Measurements from ENCODE around the gene NRDE2.

The NRDE2 gene

DNA sequence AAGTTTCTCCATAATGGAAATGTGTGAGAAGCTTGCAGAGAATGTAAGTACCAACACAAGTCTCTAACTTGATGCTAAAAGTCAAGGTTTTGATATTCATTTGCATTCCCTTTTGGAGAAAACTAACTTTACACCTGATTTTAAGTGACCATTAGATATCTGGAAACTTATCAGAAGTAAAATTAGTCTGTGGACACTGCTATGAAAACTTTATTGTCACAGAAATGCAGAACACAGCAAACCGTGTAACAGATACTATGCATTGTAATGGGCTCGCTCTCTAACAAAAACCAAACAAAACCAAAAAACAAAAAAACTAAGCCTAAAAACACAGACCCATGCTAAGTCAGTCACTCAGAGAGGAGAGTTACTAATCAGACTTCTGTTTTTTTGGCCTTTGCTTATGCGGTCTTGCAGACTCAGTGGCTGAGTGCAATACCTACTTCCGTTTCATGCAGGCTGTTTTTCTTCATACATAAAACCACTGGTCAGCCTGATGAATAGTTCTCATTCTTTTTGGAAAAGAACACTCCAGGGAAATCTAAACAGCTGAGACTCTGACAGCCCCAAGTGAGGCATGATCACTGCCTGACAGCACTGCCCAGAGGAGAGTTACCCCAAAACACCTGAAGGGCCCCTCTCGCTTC is 35.7 kb downstream of the NRDE2 start:
- peaks cover 55% of the 10 kb centered on the region for H3K36me3 Mint-ChIP-seq (ENCODE audit: low read depth)
- H3K4me1 Mint-ChIP-seq (ENCODE audit: low read depth), result peaks cover 8% of the 10 kb centered on the region
- no peak overlapping the region for H3K27ac Mint-ChIP-seq

DNA sequence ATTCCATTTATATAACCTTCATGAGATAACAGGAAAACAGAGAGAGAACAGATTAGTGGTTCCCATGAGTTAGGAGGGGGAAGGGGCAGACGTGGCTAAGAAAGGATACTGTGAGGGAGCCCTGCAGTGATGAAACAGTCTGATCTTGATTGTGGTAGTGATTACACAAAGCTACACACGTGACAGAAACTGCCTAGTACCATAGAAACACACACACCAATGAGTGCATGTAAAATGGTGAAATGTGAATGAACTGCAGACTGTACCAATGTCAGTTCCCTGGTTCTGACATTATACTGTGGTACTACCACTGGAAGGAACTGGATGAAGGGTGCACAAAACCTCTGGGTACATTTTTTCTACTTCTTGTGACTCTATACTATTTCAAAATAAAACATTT is 36.9 kb downstream of the NRDE2 start:
- Mint-ChIP-seq H3K27ac (no peak overlapping the region), H3K4me1 (ENCODE audit: low read depth) (no peaks in the 10 kb centered on the region), H3K36me3 (ENCODE audit: low read depth) (peaks cover 52% of the 10 kb centered on the region), H3K27me3 (no peaks in the 10 kb centered on the region), H3K4me3 (no peak overlapping the region), H3K9me3 (no peaks in the 10 kb centered on the region)

More for the DNA sequence above, 35.7 kb downstream of the NRDE2 start:
- no peaks in the 10 kb centered on the region for H3K27me3 Mint-ChIP-seq
- no peak overlapping the region for H3K4me3 Mint-ChIP-seq
- H3K9me3 Mint-ChIP-seq, result no peaks in the 10 kb centered on the region

DNA sequence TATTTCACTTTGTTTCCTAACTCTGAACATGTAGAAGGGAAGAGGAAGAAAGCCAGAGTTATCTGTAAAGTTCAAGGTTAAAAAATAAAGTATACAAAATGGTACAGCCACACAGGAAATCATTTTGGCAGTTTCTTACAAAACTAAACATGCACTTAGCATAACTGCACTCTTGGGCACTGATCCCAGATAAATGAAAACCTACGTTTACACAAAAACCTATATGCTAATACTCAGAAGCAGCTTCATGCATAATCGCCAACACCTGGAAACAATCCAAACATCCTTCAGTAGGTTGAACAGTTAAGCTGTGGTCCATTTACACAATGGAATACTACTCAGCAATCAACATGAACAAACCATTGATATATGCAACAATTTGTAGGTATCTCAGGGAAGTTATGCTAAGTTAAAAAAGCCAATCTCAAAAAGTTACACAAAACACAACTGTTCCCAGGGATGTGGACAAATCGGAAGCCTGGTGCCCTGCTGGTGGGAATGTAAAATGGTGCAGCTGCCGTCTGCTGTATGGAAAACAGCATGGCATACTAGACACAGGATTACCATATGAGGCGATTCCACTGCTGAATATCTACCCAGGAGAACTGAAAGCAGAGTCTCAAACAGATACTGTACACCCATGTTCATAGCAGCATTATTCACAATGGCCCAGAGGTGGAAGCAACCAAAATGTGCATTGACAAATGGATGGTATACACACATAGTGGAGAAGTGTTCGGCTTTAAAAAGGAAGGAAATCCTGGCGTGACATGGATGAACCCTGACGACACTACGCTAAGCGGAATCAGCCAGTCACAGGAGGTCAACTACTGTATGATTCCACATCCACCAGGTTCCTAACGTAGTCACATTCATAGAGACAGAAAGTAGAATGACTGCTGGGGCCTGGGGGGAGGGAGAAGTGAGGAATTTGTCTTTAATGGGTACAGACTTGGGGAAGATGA is 37.7 kb downstream of the NRDE2 start:
- Mint-ChIP-seq H3K4me1 (ENCODE audit: low read depth) (no peaks in the 10 kb centered on the region), H3K9me3 (no peaks in the 10 kb centered on the region), H3K4me3 (no peak overlapping the region), H3K27ac (no peak overlapping the region), H3K36me3 (ENCODE audit: low read depth) (peaks cover 60% of the 10 kb centered on the region), H3K27me3 (no peaks in the 10 kb centered on the region)

DNA sequence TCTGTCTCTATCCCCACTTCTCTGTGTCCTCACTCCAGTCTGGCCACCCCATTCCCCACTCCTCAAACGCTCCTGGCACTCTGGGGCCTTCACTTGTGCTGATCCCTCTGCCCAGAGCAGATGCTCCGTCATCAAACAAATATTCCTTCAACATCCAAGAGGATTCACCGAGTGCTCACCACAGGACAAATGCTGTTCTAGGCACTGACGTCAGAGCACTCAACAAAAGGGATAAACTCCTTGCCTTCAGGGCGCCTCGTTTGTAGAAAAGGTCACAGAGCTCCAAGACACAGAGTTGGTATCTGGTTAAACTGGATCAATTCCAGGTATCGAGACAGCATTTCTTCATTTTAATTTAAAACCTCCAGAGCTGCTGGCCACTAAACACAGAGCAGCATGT is 40.0 kb downstream of the NRDE2 start:
- H3K27me3 Mint-ChIP-seq, result no peaks in the 10 kb centered on the region
- no peak overlapping the region for H3K27ac Mint-ChIP-seq
- no peak overlapping the region for H3K4me3 Mint-ChIP-seq
- no peaks in the 10 kb centered on the region for H3K9me3 Mint-ChIP-seq
- H3K36me3 Mint-ChIP-seq (ENCODE audit: low read depth), result peaks cover 62% of the 10 kb centered on the region
- no peaks in the 10 kb centered on the region for H3K4me1 Mint-ChIP-seq (ENCODE audit: low read depth)

DNA sequence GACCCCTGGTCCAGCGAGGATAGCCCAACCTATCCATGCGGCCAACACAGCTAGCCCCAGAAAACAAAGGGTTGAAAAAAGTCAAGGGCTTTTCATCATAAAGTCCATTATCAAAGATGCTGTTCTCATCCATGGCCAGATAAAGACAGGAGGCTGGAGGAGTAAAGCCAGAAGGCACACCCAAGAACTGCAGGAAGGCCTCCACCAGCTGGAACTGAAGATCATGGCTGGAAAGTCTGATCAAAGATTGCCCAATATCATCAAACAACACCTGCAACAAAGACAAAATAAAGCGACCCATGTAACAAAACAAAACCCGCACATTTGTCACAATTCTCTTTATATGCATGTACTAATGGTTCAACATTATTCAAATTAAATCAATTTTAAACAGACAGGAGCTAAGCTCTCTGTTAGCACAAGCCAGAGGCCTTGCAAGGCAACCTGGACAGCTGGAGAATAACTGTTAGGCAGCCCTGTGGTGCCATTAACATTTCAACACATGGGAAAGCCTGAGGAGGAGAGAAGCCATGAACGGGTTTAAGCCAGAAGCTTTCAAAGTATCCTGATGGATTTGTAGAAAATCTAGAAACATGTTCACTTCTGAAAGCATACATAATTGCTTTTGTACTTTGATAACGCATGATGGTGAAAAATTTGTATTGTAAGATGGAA is 41.3 kb downstream of the NRDE2 start:
- Mint-ChIP-seq H3K27me3 (no peaks in the 10 kb centered on the region), H3K9me3 (no peaks in the 10 kb centered on the region), H3K27ac (no peak overlapping the region), H3K4me3 (no peak overlapping the region), H3K36me3 (ENCODE audit: low read depth) (peaks cover 62% of the 10 kb centered on the region), H3K4me1 (ENCODE audit: low read depth) (no peaks in the 10 kb centered on the region)

DNA sequence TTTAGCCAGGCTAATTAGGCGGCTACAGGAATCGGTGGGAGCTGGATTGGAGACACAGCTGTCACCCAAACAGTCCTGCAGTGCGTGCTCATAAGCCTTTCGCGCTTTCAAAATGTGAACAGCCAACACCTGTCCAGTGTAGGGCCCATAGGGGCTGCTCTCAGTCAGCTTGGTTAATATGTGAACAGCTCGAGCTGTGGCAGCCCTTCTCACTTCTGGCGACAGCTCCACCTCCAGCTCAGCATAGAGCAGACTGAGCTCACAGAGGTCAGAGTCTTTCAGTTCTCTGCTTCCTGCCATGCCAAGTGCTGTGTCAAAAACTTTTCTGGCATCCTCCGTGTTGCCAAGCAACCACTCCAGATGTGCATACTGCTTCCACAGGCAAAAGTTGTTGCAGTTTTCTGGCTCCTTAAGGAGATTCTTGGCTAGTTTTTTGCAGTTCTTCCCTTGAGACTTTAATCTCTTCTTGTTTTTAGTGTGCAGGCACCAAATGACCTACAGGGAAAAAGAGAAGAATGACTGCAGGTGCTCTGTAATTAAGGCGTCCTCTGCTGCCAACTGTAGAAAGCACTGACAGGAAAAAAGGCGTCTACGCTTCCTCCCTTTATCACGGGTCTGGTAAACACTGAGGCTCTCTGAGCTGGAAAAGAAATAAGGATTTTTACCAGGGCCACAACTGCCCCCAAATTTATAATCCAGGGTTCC is 42.9 kb downstream of the NRDE2 start:
- Mint-ChIP-seq H3K36me3 (ENCODE audit: low read depth) (peaks cover 55% of the 10 kb centered on the region), H3K4me1 (ENCODE audit: low read depth) (no peaks in the 10 kb centered on the region), H3K27me3 (no peaks in the 10 kb centered on the region), H3K27ac (no peak overlapping the region), H3K9me3 (no peaks in the 10 kb centered on the region), H3K4me3 (no peak overlapping the region)

DNA sequence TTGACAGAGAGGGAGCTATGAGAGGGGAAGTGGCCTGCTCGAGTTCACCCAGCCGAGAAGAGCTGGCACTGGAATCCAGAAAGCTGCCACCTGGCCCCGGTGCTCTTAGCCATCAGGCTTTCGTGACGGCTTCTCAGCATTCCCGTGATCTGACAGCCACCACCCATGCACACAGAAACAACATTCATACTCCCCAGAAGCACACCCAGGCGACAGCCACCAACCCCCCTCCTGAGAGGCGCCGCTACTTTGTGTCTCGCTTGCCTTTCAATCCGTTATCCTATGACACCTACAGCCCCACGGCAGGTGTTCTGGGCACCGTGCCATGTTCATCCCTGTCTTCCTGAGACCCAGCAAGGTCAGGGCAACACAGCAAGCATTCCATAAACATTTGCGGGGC is 44.0 kb downstream of the NRDE2 start:
- Mint-ChIP-seq H3K27ac (no peak overlapping the region), H3K36me3 (ENCODE audit: low read depth) (peaks cover 54% of the 10 kb centered on the region), H3K4me3 (no peak overlapping the region), H3K27me3 (no peaks in the 10 kb centered on the region), H3K9me3 (no peaks in the 10 kb centered on the region), H3K4me1 (ENCODE audit: low read depth) (no peaks in the 10 kb centered on the region)

DNA sequence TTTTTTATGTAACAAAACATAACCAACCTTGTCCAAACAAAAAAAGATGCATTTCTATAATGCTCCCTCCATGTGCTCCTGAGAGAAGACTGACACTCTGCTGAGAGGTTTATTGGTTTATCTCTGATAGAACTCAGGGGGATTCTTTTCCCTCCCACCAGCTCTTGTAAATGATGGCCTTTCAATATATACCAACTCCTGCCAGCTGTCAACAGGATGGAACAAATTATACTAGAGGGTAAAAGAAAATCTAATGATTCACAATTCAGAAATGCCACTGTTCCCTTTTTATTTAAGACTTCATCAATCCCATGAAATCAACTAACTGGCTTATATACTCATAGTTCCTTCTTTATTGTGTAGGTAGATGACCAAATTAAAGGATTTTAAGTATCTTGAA is 50.0 kb downstream of the NRDE2 start:
- Mint-ChIP-seq H3K27ac (peak overlapping the region; percentile 21), H3K4me3 (no peak overlapping the region), H3K9me3 (no peaks in the 10 kb centered on the region), H3K36me3 (ENCODE audit: low read depth) (peaks cover 39% of the 10 kb centered on the region), H3K27me3 (no peaks in the 10 kb centered on the region), H3K4me1 (ENCODE audit: low read depth) (no peaks in the 10 kb centered on the region)

DNA sequence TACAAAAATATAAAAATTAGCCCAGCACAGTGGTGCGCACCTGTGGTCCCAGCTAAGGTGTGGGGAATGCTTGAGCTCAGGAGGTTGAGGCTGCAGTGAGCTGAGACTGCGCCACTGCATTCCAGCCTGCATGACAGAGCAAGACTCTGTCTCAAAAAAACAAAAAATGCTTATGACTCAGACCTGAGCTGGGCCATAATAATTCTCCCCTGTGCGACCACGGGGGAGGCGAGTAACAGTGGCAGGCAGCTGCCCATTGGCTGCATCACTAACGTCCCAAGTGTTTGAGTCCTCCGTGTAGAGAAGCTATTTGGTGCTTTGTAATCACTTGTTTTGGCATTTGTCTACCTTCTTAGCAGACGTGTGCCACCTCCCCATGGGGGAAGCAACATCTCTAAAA is 50.5 kb downstream of the NRDE2 start:
- no peak overlapping the region for H3K27ac Mint-ChIP-seq

DNA sequence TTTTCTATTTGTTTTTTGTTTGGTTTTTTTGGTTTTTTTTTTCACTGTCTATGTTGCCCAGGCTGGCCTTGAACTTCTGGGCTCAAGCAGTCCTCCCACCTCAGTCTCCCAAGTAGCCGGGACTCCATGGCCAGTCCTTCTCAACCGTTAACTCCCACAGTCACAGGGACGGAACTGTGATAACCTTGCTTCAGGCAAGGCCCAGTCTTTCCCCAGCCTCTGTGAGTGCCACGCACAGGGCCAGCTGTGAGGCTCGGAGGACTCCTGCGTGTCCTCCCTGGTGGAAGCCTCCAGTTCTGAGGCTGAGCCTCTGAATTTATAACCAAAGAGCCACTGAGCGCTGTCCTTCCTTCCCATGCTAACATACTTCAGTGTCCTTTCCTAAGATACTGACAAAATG is 51.6 kb downstream of the NRDE2 start:
- Mint-ChIP-seq H3K27me3 (no peaks in the 10 kb centered on the region), H3K9me3 (no peaks in the 10 kb centered on the region), H3K4me1 (ENCODE audit: low read depth) (peaks cover 12% of the 10 kb centered on the region), H3K36me3 (ENCODE audit: low read depth) (peaks cover 40% of the 10 kb centered on the region), H3K27ac (no peak overlapping the region), H3K4me3 (no peak overlapping the region)

More for the DNA sequence above, 50.5 kb downstream of the NRDE2 start:
- Mint-ChIP-seq H3K4me1 (ENCODE audit: low read depth) (peaks cover 3% of the 10 kb centered on the region), H3K36me3 (ENCODE audit: low read depth) (peaks cover 40% of the 10 kb centered on the region), H3K4me3 (no peak overlapping the region), H3K27me3 (no peaks in the 10 kb centered on the region), H3K9me3 (no peaks in the 10 kb centered on the region)

DNA sequence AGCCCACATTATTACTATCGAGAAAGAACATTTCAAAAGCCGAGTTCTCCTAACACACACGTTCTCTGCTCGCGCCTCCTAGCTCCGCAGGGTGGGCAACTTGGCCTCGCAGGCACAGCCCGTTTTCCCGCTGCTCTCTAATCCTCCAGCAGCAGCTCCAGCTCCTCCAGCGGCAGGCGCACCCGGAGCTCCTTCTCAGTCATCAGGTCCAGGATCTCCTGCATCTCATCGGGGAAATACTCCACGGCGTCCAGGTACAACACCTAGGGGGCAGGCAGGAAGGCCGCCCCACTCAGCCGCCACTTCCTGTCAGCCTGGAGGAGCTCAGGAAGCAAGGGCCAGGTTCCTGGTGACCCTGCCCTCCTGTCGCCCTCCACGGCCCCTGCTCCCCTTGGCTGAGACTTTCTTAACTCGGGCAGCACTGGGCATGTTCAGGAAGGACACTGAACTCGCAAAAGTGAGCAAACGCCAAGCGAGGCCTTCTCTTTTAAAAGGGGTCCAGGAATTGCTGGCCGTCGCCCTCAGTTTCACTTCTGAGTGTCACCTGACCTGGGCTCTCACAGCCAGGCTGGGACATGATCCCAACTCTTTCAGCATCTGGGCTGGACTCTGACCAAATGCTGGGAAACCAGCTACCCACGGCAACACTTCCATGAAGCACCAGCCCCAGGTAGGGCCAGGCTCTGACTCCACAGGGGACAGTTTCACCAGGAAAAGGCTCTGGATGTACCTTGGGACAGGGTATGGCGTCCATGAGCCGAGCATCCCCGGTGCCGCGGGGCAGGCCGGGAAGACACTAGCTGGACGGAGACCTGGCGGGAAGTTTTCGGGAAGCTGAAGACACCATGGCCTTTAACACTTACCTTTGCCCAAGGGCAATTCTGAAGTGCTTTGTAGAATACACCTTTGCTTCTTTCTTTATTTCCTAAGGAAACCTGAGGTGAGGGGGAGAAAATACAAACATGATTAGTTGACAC is 53.3 kb downstream of the NRDE2 start:
- Mint-ChIP-seq H3K36me3 (ENCODE audit: low read depth) (peaks cover 49% of the 10 kb centered on the region), H3K9me3 (no peaks in the 10 kb centered on the region), H3K27me3 (no peaks in the 10 kb centered on the region), H3K4me1 (ENCODE audit: low read depth) (peaks cover 16% of the 10 kb centered on the region), H3K27ac (no peak overlapping the region), H3K4me3 (no peak overlapping the region)

DNA sequence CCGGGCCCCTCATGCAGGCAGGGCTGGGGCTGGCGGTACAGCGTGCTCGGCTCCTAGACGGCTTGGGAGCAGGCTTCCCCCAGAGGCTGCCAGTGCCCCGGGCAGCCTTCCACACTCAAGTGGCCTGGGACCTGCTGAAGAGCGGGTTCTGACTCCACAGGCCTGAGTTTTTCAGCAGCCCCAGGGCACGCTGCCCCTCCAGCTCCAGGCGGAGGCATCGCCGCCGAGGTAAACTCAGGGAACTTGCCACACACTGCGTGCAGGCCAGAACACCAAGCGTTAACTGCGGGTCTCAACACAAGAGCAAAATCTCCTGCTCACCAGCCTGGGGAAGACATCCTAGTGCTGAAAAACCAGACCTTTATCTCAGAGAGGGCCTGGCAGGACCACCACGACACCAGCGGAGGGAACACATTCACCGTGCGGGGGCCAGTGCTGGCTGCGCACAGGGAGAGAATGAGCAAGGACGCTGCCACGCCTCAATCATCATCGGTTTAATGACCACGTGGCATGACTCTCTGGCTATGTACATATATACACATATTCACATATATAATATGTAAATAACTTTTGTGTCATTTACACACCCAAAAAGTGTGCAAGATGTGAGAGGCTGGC is 54.1 kb downstream of the NRDE2 start:
- Mint-ChIP-seq H3K9me3 (no peaks in the 10 kb centered on the region), H3K4me1 (ENCODE audit: low read depth) (peaks cover 16% of the 10 kb centered on the region), H3K4me3 (no peak overlapping the region), H3K27me3 (no peaks in the 10 kb centered on the region), H3K36me3 (ENCODE audit: low read depth) (peaks cover 48% of the 10 kb centered on the region), H3K27ac (no peak overlapping the region)

DNA sequence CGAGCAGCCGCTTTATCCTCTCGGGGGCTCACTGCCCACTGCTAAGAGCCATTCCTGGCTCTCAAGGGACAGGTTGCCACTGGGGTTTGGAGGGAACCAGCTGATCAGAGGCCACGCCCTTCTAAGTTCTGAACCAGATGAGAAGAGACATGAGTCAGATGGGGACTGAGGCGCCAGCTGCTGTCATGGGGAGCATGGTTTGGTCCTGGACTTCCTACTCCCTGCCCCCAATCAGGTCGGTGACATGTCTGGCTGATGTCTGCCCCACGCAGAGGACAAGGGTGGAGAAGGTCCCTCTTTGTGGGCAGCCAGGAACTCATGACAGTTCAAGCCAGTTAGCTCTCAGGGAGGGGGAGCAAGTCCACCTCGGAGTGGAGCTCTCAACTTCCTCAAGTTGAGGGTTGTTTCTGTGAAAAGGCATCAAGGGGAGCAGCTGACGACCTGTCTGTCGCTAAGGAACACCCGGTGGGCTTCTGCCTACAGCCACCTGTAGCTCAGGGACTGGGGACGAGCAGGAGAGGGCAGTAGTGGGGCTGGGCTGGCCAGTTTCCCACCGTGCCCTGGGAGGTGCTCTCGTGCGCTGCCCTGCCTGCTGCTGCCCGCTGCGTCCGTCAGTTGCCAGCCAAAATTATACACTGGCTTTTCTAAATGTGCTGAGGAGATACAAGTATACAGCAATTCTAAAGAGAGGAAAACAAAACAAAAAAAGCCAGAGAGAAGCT is 54.9 kb downstream of the NRDE2 start:
- H3K27ac Mint-ChIP-seq, result no peak overlapping the region
- H3K27me3 Mint-ChIP-seq, result no peaks in the 10 kb centered on the region
- H3K36me3 Mint-ChIP-seq (ENCODE audit: low read depth), result peaks cover 45% of the 10 kb centered on the region
- no peaks in the 10 kb centered on the region for H3K9me3 Mint-ChIP-seq
- peaks cover 16% of the 10 kb centered on the region for H3K4me1 Mint-ChIP-seq (ENCODE audit: low read depth)
- no peak overlapping the region for H3K4me3 Mint-ChIP-seq
